Panc1 (cell line): ENCODE measurements around the gene DCXR.

ENCODE experiments used
- POLR2AphosphoS5 ChIP-seq: IDR thresholded peaks from 2 replicates; pipeline ENCODE4 v1.6.1; 2012; ENCODE audit warnings: mild to moderate bottlenecking, low read depth, low read length, moderate library complexity
- TF ChIP-seq, protein P1 (sequence below): fragments of 450-650 bp; IDR thresholded peaks from 2 replicates; pipeline ENCODE4 v1.5.1; 2017; ENCODE audit warnings: mild to moderate bottlenecking
- TF ChIP-seq, protein P2 (sequence below), 2 experiments: IDR thresholded peaks; 2 replicates each; pipeline ENCODE4 v1.6.1; 2011 to 2012; ENCODE audit warnings: low read depth in 2 of 2, control low read depth in 1 of 2, low read length in 1 of 2, mild to moderate bottlenecking in 1 of 2, moderate library complexity in 1 of 2; ENCODE audit not compliant: insufficient read depth in 1 of 2

DNA sequence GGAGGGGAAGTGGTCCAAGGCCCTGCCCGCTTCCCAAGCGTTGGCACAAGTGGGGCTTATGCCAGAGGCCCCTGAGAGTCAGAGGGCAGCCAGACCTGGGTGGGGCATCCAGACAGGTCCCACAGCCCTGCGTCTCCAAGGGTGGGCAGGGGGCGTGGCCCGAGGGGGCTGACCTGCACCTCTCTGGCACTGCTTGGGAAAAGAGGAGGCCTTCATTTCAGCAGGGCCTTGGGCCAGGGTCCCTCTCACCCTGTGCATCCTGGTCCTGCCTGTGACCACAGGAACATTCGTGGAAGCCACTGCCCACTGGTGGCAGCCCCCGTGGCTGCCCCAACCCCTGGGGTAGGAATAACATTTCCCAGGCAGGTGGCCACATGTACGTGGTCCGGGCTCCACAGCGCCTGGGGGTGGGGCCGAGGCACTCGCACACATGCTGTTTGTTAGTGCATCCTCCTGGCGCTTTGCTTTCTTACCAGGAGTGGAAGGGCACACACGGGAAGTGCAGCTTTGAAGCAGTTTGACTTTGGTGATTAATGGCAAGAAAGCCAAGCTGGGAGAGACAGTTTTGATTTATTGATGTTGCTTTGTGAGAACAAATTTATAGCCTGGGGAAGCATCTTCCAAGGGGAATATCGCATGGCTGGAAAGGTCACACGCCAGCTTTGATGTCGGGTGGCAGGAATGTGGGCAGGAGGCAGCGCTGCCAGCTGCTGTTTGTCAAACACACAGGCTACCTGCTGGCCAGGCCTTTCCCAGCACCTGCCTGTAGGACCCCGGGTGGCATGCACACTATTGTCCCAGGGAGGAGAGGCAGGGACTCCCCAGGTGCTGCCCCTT, 19.1 kb downstream of the DCXR start:
- TF ChIP-seq, protein P1, sequence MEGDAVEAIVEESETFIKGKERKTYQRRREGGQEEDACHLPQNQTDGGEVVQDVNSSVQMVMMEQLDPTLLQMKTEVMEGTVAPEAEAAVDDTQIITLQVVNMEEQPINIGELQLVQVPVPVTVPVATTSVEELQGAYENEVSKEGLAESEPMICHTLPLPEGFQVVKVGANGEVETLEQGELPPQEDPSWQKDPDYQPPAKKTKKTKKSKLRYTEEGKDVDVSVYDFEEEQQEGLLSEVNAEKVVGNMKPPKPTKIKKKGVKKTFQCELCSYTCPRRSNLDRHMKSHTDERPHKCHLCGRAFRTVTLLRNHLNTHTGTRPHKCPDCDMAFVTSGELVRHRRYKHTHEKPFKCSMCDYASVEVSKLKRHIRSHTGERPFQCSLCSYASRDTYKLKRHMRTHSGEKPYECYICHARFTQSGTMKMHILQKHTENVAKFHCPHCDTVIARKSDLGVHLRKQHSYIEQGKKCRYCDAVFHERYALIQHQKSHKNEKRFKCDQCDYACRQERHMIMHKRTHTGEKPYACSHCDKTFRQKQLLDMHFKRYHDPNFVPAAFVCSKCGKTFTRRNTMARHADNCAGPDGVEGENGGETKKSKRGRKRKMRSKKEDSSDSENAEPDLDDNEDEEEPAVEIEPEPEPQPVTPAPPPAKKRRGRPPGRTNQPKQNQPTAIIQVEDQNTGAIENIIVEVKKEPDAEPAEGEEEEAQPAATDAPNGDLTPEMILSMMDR, result no peak
- peak; percentile 31; the same call in 1 of the 2 replicates for TF ChIP-seq POLR2AphosphoS5
- TF ChIP-seq, protein P2, sequence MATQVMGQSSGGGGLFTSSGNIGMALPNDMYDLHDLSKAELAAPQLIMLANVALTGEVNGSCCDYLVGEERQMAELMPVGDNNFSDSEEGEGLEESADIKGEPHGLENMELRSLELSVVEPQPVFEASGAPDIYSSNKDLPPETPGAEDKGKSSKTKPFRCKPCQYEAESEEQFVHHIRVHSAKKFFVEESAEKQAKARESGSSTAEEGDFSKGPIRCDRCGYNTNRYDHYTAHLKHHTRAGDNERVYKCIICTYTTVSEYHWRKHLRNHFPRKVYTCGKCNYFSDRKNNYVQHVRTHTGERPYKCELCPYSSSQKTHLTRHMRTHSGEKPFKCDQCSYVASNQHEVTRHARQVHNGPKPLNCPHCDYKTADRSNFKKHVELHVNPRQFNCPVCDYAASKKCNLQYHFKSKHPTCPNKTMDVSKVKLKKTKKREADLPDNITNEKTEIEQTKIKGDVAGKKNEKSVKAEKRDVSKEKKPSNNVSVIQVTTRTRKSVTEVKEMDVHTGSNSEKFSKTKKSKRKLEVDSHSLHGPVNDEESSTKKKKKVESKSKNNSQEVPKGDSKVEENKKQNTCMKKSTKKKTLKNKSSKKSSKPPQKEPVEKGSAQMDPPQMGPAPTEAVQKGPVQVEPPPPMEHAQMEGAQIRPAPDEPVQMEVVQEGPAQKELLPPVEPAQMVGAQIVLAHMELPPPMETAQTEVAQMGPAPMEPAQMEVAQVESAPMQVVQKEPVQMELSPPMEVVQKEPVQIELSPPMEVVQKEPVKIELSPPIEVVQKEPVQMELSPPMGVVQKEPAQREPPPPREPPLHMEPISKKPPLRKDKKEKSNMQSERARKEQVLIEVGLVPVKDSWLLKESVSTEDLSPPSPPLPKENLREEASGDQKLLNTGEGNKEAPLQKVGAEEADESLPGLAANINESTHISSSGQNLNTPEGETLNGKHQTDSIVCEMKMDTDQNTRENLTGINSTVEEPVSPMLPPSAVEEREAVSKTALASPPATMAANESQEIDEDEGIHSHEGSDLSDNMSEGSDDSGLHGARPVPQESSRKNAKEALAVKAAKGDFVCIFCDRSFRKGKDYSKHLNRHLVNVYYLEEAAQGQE (IDR thresholded peaks at IDR 0.05; ENCODE audit: insufficient read depth in 1 of 2, low read depth in 2 of 2, low read length in 1 of 2), result no peak
